Ammon's horn (tissue), 1 donor: ENCODE measurements around the gene TAF13.
A peak's percentile ranks its signal among the peaks of the same experiment; 100 is the strongest.

ENCODE experiments used
- DNase-seq: peaks from one replicate; pipeline ENCODE4 v3.0.0-alpha.2; 2016; ENCODE audit warnings: low spot score

Gene TAF13

GRCh38 chr1:109075531-109076490 lies at the start of gene TAF13:
TSS of gene TAF13 (minus strand) at chr1:109076003. CDS start at chr1:109075947, 56 bp downstream.
- DNase-seq = peak; percentile 98

DNA sequence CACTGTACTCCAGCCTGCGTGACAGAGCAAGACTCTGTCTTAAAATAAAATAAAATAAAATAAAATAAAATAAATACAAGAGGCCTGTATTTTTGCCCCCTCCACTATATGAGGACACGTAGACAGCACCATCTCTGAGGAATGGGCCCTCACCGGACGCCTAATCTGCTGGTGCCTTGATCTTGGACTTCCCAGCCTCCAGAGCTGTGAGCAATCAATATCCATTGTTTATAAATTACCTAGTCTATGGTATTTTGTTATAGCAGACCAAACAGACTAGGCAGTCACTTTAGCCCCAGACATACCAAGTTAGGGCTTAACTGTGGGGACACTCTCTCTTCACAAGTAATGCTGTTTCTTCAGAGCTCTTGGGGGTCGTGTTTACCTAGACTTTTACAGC lies 44.6 kb upstream of the TAF13 start:
- no peak for DNase-seq

DNA sequence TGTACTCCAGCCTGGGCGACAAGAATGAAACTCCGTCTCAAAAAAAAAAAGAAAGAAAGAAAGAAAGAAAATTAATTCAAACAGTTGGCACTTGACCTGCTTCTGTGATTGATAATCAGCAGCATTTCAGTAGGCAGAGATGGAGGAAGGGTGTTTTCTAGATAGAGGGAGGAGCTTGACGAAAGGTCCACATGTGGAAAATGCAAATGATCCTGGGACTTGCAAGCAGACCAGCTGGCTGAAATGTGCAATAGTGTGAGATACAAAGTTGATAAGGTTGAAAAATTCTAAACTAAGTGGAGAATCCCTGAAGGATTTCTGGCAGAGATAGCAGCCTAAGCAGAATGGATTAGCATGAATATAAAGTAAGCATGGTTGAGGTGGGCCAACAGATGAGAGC lies 42.3 kb upstream of the TAF13 start:
- DNase-seq = no peak

DNA sequence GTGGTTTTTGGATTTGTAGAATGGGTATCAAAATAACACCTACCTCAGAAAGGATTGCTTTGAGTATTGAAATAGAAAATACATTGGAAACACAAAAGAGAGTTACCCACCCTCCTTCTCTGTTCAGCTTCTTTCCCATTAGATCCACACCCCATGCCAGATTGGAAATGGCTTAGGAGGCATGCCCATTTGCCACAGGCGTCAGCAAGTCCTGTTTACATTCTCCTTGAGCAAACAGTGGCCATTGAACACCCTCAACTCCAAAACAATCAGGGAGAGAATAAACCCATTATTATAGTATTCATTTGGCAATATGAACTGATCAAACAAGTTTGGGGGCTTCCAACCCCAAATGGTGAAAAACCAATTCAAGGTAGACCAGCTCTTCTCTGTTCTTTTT lies 40.5 kb upstream of the TAF13 start:
- DNase-seq = no peak

- no peak for DNase-seq
Measured at GRCh38 chr1:109115685-109116084, 39.9 kb upstream of the TAF13 start.

GRCh38 chr1:109114342-109114674 lies 38.5 kb upstream of the TAF13 start:
- peak; percentile 27 for DNase-seq

- DNase-seq = peak; percentile 74
Measured at GRCh38 chr1:109113590-109114341, 38.0 kb upstream of the TAF13 start, which contains the start of gene ELAPOR1. TSS of gene ELAPOR1 (plus strand) at chr1:109114115. CDS start at chr1:109114184, 69 bp downstream.

- peak; percentile 93 for DNase-seq
Measured at GRCh38 chr1:109112652-109113285, 37.0 kb upstream of the TAF13 start.

DNA sequence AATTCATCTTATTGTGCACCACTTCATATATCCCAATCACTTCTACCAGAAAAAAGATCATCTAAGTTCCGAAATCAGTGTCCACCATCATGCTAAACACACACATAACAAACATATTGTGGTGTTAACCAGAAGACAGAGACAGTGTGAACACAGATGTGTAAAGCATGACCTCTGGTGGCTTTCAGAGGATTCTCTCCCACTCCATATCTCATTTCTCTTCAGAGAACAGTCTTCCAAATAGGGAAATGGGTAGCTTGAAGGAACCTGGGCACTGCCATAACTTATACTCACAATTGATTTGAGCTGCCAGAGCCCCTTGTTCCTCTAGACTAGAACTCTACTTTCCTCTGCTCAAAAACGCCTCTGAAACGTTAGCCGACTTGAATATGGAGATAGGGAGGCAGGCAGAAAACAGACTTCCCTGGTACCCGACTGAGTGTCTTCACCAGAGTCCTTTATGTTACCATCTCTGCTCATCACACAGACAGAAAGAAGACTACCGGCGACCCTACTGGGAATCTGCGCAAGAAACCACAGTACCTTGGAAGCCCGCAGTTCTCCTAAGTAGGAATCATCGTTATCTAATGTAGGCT lies 36.4 kb upstream of the TAF13 start:
- peak; percentile 52 for DNase-seq

DNA sequence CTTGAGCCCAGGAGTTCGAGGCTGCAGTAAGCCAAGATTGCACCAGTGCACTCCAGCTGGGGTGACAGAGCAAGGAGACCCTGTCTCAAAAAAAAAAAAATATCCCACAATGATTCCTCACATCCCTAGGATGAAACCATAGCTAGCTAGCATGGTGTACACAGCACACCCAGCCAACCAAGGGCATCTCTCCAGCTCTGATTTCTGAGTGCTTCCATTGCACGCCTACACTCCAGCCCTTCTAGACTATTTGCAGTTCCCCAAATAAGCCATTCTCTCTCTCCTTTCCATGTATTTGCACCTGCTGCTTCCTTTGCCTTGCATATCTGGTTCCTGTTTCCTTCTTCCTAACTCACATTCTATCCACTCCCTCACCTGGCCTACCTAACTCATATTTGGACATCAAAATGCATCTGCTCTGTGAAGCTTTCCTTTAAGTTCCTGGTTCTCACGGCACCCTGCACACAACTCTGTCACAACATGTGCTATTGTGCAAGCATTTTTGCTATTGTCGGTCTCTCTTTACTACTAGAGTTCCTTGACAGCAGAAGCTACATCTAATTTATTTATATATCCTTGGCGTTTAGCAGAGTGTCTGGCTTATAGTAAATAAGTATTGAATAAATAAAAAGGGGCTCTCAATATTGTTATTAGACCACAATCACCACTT lies 35.7 kb upstream of the TAF13 start:
- peak; percentile 69 for DNase-seq

DNA sequence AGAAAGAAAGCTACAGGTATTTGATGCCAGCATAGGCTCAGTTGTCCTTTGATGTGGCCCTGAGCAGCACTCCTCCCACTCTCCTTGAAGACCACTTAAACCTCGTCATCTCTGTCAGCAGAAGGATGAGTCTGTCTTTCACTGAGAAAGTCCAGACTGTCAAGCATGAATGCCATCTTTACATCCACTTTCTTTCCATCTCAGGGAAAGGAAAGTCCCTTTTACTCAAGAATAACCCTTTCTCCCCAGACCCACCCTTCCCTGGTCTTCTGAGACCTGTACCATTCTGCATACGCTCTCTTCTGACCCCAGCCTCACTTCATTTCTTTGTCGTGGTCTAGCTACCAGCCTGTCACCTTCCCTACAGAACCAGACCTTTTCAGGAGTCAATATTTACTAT lies 34.1 kb upstream of the TAF13 start:
- no peak for DNase-seq

DNA sequence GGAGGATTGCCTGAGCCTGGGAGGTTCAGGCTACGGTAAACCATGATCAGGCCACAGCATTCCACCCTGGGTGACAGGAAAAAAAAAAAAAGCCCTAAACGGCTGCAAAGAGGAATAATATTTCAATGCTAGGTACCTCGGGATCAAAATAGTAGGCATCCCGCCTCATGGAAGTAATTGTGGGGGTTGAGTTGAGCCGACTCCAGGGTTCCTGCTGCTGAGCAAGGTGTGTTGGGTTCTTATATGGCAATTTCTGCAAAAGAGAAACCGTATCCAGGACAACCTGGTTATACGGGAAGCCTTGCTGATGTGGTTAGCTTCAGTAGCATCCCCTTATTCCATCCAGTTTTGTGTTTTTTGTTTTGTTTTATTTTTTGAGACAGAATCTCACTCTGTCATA lies 32.0 kb upstream of the TAF13 start:
- DNase-seq = no peak

DNA sequence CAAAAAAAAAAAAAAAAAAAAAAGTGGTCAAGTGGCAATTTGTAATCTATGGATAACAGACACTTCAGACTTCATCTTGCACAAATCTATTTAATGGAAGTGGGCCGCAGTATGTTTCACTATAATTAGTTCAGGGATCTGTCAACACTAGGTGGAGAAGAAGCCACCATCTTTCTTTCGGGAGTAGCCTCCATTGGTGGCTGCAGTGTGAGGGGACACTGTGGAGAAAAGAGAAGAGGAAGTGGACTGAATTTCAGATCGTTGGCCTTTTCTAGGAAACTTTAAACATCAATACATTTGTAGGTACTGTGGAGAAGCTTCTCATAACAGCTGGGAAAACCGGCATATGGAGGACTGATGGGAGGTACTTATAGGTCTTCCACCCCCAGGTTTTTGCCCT lies 30.1 kb upstream of the TAF13 start:
- no peak for DNase-seq

GRCh38 chr1:109104364-109105151 lies 28.8 kb upstream of the TAF13 start:
- no peak for DNase-seq

DNA sequence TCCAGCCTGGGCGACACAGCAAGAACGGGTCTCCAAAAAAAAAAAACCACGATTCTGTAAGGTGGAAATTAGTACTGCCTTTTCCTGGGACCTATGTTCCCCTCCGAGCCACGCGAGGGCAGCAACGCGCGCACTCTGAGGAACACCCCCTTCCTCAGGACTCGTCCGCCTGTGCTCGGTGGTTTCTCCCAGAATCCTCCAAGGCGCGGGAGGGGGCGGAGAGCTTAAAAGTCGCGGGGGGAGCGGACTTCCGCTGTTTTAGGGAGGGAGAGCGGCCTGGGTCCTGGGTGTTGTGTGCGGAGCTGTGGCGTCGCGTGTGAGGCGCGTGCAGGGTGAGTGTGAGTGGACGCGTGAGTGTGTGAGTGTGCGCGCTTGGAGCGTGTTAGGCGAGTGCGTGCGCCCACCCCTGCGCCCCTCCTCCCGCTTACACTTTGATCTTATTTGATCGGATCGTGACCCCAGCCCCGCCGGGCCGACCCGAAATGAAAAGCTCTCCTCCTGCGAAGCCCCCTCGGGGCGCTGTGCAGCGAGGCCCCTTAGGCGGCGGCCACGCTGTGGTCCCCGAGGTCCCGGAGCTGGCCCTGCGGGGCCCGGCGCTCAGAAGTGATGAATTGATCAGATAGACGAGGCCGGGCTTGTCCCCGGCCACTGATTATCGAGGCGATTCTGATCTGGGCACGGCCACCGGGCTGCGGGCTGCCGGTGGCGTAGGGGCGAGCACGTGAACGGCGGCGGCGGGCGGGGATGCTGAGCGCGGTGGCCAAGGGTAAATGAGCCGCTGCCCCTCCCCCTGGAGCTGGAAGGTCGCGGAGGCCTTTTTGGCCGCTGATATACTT lies 24.4 kb upstream of the TAF13 start:
- DNase-seq = peak; percentile 97

GRCh38 chr1:109096120-109096519 lies 20.3 kb upstream of the TAF13 start:
- no peak for DNase-seq

DNA sequence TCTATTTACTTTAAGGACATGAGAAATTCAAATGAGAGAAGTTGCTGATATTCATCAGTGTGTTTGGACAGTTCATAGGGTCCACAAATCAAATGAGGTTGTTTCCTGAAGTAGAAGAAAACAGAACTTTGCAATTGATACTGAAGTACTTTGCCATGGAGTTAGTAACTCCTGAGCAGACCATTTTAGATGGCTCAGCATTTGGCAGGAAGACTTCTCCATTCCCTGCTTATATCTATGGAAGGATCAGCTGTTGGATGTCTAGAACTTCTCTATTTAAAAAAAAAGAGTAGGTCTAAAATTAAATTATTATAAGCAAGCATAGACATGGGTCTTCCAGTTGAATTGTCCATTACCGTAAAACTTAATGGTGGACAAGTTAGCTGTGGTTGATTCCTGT lies 19.8 kb upstream of the TAF13 start:
- DNase-seq = no peak

- DNase-seq = no peak
Measured at GRCh38 chr1:109094871-109095270, 19.1 kb upstream of the TAF13 start.

DNA sequence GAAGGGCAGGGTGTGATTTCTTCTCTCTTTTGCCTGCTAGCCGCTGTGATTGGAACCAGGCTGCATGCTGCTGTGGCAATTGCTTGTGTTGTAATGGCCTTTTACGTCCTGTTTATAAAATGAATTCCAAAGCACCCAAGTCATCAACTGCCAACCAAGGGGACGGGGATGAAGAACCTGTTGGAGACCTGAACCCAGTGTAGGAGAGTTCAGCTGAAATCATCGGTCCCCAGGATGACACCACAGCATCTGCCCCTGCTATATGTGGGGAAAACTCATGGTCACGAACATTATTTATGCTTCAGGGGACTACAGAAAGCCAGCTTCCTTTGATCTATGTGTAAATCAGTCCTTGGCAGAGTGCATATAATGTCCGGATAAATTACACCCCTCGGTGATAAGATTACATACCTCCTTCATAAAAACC lies 18.6 kb upstream of the TAF13 start:
- DNase-seq = no peak

DNA sequence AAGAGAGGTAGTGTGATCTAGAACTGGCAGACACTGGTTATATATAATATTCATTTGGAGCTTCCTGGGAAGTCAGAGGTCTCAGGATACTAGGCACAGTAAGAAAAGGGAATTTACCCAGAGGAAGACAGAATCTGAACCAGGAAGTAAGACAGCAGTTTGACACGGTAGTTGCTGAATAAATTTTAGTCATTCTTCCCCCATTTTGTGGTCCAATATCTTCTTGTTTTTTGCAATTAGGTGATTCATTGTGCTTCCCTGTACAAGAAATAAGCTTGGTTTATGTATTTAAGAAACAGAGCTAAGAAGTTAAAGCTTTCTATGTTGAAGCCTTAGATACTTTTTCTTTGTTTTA lies 16.0 kb upstream of the TAF13 start:
- no peak for DNase-seq
